CD4-positive, alpha-beta T cell treated with Interleukin-6 for 4 hours (primary cell): ENCODE measurements around the gene TTC34.
"Not testable (repeated sequence)": the region's sequence is repeated elsewhere in the genome, so short reads cannot be mapped to it uniquely, and the experiment has no call there.

Source experiments
- DNase-seq: peaks from one replicate; pipeline ENCODE4 v3.0.0-alpha.2; 2020; ENCODE audit warnings: mixed read lengths

Gene TTC34

DNA sequence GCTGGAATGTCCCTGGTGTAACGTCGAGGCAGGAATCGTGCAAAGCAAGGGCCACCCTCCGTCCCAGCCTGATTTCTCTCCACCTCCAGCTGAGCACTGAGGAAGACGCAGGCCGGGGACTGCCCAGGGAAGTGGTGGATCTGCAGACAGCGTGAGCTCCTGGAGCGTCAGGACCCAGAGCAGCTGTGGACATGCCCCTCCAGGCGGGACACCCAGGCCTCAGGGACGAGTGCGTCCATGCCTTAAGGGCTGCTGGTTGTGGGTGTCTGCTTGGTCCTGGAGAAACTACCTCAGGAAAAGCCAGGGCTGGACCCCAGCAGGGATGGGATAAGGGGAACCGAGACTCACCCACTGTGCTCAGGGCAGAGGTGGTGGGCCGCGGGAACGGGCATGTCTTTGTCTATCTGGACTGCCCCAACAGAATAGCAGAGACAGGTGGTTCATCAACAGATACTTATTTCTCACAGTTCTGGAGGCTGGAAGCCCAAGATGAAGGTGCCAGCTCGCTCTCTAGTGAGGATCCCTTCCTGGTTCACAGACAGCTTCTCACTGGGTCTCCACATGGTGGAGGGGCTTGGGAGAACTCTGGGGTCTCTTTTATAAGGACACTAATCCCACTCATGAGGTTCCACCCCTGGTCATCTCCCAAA lies 162.9 kb downstream of the TTC34 start:
- no peak for DNase-seq

DNA sequence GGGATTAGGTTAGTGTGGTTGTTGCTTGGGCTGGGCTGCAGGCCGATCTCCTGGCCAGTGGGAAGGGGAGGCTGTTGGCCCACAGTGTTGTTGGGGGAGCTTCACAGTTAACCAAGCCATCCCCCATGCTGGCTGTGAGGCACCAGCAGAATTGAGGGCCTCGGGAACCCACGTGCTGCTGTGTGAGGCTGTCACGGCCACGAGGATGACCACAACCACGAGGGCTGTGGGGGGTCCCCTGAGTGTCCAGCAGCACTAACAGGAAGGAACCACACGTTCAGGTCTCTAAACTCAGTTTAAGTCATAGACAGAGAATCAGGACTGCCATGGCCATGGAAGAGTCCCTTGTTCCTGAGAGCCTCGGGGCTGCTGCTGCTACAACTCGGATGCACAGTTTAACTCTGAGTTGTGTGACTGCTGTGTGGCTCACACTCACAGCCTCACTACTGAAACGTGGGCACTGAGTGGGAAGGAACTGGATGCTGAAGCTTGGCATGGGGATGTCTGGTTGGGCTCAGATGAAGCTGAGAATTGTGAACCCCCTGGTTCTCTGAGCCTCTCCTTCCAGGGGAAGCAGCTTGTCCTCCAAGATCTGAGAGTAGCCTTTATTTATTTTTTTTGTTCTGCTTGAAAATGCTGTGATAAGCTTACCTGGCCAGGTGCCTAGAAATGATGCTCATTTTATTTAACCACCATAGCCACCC lies 163.9 kb downstream of the TTC34 start:
- DNase-seq = no peak

DNA sequence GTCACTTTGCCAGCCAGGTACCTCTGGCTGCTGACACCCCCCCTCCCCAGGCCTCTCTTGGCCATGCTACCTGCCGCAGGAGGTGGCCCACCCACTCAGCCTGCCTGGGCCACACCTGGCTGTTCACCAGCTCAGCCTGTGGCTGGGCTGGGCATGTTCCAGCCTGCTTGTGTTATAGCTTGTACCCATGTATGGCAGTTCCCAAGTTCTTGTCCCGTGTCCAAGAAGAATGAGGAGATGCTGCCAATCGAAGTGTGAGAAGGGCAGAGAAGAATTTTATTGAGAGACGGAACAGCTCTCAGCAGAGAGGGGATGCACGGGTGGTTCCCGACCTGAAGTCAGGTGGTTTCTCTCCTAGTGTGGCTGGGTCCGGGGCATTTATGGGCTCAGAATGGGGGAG lies 164.8 kb downstream of the TTC34 start:
- no peak for DNase-seq

DNA sequence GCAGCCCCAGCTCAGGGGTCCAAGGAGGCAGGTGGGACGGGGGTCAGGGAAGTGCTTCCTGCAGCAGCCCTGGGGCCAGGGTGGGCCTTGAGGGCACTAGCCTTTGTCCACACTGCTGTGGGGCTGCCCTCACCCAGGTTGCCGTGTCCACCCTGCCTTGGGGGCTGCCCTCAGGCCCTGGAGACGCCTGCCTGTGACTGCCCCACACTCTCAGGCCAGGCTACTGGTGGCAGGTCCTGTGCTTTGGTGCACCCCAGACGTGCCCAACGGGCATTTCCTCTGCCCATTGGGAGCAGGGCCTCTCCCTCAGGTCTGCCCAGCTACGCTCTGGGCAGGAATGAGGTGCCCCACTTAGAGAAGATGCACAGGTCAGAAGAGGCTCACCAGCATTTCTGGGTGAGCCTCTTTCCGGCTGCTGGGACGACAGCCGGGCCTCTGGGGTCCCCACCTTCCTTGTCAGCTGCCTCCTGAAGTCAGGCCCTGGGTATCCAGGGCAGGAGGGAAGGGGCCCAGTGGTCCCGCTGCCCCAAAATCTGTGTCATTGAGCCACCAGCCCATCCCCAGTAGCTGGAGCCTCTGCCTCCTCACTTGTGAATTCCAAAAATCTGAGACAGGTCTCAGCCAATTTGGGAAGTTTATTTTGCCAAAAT lies 166.0 kb downstream of the TTC34 start:
- no peak for DNase-seq

DNA sequence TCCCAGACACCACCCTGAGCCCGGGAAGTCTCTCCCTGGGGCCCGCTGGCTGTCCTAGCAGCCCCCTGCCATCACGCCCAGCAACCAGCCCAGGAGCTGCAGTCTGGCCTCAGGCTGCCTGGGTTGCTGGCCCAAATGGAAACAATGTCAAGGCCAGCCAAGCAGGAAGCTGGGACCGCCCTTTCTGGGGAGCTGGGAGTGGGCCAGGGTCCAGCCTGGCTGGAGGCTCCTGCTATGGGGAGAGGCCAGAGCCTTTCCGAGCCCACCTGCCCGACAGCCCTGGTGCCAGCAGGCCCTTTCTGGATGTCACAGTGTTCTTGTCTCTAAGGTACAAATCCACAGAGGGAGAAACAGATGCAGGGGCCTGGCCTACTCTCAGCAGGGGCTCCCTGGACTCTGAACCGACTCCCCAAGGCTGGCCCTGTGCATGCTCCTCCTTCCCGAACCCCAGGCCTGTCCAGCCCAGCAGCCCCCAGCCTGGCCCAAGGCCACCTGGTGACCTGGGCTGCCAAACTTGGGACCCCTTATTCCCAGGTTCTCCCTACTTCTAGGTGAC lies 167.5 kb downstream of the TTC34 start:
- DNase-seq = no peak

DNA sequence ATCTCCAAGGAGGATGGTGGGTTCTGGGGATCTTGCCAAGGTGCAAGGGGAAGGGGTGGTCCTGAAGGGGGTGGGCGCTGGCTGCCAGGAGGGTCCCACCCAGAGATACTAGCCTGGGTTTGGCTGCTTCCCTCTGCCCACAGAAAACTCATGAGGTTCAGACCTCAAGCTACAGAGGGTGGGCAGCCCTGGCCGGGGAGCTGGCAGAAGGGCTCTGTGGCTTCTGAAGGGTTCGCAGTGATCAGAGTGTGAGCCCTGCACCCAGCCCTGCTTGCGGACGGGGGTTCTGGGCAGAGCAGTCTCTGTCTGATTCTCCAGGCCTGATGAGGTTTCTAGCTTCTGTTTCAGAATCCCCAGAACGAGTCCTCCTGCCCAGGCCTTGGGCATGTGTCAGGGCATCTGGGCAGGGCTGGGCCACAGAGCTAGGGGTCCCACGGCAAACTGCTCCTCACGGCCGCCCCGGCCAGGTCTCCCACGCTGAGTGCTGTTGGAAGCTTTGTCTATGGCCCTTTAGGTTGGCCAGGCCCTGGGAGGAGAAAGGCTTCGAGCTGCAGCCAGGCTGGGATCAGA lies 168.0 kb downstream of the TTC34 start:
- no peak for DNase-seq

DNA sequence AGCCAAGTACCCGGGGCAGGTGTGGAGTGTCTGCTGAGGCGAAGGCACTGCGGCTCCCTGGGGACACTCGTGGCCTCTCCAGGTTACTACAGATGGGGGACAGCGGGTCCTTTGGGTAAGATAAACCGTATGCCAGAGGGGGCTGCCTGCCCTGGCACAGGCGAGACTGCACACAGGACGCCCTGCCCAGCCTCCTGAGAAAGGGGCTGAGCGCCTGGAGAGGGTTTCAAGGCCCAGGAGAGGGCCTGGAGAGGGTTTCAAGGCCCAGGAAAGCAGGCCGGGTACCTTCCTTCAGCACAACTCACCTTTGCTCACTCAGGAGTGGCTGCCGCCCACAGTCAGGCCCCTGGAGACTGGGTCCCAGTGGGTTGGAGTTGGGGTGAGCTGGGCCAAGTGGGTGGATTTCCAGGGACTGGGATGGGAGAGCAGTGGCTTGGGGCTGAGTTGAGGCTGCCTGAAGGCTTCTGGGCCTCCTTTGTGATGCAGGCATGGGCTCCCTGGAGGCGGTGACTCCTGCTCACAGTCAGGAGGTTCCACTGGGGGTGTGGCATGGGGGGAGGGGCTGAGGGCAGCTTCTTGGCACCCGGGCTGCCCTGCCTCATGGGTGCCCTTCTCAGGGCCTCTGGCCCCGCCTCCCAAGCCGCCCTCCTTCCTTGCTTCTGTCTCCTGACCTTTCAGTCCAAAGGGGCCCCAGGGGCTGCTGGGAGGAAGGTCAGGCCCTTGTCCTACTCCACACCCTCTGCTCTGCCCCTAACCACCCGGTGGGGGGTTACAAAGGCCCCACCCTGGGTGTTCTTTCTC lies 168.7 kb downstream of the TTC34 start, which contains the start of gene MMEL1:
Gene MMEL1, minus strand, starts transcription at position 456 of the 801 bp plus-strand sequence. CDS start 3,532 bp downstream, outside the sequence.
- no peak for DNase-seq

DNA sequence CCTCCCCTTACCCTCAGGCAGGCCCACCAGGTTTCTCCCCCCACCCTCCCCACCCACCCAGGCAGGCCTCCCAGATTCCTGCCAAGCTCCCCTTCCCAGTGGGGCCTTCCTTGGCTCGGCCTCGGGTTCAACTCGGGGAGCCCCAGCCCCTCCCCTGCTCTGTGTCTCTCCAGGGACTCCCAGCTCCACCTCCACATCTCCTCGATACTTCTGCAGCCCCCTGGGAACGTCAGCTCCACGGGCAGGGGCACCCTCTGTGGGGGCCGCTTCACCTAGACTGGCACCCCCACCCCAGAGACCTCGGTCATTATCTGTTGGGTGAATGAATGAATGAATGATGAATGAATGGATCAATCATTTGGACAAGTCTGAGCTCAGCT lies 169.5 kb downstream of the TTC34 start:
- DNase-seq = no peak

DNA sequence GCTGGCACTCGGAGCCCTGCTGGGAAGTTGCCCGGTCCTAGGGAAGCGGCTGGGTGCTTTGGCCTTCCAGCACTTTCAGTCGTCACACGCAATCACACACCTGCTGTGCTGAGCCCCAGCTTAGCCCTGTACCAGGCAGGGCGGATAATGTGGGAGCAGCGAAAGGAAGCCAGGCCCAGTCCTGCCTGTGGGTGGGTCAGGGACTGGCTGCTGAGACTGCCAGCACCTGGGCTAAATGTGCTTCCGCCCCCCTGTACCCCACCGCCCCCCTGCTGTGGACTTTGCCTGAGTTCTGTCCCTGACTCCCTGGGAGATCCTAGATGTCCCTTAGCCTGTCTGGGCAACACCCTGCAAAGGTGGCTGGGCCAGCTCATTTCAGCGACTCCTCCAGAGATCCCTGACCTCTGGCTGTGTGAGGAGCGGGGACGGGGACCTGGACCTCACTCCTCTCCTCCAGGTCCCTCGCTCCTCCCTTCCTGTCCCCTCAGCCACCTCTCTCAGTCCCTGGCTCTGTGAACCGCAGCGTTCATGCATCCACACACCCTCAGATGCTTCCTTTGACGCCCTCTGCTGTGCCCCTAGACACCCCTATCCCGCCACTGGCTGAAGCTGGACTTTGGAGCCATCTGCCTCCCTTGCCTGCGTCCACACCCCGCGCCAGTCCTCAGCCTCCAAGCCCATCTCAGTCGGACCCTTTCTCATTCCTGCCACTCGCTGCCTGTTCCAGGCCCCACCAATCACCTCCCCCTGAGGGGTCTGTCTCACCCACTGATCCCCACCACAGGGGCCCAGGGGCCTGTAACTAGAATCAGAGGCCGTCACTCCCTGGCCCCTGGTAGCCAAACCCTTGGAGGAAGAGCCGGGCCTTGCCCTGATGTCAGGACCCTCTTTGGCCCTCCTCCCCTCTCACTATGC lies 170.1 kb downstream of the TTC34 start:
- no peak for DNase-seq

DNA sequence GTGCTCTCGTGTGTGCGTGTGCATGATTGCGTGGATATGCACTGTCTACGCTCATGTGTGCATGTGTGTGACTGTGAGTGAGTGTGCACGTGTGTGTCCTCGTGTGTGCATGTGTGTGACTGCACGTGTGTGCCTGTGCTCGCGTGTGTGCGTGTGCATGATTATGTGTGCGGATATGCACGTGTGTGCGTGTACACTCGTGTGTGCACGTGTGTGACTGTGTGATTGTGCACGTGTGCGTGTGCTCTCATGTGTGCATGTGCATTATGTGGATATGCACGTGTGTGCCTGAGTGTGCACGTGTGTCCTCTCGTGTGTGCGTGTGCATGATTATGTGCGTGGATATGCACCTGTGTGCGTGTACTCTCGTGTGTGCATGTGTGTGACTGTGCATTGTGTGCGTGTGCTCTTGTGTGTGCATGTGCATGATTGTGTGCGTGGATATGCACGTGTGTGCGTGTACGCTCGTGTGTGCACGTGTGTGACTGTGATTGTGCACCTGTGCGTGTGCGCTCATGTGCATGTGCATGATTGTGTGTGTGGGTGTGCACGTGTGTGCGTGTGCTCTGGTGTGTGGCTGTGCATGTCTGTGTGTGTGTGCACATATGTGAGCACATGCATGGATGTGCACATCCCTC lies 170.9 kb downstream of the TTC34 start:
- DNase-seq = no peak

DNA sequence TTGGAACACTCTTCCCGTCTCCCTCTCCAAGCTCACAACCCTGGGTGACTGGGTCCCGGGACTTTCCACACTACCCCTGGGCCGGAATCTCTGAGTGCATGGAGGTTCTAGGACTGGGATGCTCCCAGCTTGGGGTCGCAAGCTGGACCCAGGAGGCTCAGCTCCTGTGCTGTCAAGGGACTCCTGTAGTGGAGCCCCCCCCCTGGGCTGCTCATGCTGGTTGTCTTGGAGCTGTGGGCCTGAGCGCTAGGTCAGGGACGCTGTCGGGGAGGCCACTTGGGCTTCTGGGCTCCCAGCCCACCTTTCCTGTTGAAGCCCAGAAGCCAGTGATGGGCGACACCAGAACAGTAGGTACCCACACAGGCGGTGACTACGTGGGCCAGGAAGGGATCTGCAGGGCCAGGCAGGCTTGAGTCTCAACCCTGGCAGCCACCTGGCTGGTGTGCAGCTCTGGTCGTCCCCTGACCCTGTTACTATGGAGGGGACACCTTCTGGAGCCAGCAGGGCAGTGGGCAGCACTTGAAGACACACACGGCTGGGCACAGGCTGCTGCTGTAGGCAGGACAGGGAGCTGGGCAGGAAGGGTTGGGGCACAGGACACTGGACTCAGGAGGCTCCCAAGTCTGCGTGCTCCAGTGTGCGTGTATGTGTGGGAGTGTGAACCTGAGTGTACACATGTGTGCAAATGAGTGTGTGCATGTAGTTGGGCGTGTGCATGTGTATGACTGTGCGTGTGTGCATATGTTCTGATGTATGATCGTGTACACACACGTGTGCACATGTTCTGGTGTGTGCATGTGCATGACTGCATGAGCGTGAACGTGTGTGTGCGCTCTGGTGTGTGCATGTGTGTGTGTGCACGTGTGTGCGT lies 171.6 kb downstream of the TTC34 start:
- DNase-seq = no peak

DNA sequence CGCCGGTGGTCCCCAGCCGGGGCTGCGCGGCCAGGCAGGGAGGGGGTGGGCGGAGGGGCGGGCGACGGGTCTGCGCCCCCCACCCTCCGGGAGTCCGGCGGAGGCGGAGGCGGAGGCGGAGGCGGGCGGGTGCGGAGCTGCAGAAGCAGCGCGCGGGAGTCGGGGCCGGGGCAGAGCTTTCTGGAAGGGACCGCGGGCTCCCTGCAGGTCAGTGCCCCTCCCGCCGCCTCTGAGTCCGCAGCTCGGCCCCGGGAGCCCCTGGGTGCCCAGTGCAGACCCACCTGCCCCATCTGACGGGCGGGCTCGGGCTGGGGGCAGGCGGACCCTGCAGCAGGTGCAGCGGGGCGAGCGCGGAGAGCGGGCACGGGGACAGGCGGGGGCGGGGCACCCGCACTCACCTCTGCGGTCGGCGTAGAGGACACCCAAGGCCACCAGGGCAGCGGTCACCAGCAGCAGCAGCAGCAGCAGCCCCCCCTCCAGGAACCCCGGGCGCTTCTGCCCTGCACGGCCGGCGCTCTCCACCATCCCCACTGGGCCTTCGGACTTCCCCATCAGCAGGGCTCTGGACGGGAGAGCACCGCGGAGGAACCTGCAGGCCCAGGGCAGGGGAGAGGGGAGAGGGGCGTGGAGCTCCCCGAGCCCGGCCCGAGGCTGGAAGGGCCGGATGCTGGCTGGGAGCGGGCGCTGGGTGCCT lies 172.4 kb downstream of the TTC34 start:
- DNase-seq = no peak

DNA sequence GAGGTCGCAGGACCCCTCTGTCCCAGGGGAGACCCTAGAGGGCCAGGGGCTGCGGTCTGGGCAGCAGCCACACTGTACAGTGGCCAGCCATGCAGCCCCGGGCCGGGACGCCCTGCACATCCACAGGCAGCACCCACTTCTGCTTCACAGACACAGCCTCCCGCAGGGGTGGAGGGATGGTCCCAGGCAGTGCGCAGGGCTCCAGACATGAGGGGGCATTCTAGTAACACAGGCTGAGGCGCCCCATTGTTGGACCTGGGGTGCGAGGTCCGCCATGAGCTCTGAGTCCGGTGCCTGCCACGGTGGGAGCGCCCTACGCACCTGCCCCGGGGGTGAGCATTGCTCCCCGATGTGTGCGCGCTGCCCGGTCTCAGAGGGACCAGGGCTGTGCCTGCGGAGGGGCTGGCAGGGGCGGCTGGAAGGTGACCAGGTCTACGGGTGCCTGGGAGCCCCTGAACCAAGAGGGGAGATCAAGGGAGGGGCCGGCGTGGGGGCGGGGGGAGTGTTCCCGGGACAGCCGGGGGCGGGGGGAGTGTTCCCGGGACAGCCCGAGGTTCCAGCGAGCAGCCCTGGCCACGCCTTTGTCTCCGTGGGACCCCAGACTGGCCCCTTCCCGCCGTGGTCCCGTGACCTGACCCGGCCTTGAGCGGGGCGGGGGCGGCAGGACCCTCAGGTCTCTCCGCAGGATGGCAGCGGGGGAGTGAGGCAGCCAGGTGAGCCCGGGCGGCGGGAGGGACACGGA lies 173.1 kb downstream of the TTC34 start:
- no peak for DNase-seq

DNA sequence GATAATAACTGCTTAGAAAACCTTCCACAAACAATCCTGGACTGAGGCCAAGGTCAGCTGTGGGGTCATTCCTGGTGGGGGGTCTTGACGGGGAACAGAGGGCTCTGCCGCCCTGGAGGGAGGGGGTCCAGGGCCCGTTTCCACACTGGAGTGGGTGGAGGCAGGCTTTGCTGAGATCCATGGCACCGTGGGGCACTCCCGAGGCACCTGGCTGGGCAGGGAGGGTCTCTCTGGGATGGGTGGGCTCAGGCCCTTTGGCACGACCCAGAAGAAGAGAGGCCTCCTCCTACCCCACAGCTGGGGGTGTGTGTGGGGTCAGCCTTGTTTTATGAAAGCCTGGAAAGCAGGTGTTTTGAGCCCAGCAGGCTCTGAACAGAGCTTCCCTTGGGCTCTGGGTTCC lies 173.7 kb downstream of the TTC34 start:
- no peak for DNase-seq

DNA sequence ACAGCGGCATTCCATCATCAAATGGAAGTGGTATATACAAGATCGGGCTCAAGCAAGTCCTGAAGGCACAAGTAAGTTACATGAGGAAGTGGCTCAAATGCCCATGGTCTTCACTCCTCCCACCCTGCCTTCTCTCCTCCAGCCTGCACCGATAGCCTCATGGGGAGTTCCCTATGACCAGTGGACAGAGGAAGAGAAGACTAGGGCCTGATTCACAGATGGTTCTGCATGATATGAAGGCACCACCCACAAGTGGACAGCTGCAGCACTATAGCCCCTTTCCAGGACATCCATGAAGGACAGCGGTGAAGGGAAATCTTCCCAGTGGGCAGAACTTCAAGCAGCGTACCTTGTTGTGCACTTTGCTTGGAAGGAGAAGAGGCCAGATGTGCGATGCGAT lies 175.7 kb downstream of the TTC34 start:
- not testable (repeated sequence) for DNase-seq

DNA sequence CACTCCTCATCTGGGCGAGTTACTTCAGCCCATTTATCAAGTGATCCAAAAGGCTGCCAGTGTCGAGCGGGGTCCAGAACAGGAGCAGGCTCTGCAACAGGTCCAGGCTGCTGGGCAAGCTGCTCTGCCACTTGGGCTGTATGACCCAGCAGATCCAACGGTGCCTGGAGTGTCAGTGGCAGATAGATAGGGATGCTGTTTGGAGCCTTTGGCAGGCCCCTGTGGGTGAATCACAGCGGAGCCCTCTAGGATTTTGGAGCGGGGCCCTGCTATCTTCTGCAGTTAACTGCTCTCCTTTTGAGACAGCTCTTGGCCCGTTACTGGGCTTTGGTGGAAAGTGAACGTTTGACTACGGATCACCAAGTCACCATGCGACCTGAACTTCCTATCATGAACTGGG lies 176.2 kb downstream of the TTC34 start:
- no peak for DNase-seq

DNA sequence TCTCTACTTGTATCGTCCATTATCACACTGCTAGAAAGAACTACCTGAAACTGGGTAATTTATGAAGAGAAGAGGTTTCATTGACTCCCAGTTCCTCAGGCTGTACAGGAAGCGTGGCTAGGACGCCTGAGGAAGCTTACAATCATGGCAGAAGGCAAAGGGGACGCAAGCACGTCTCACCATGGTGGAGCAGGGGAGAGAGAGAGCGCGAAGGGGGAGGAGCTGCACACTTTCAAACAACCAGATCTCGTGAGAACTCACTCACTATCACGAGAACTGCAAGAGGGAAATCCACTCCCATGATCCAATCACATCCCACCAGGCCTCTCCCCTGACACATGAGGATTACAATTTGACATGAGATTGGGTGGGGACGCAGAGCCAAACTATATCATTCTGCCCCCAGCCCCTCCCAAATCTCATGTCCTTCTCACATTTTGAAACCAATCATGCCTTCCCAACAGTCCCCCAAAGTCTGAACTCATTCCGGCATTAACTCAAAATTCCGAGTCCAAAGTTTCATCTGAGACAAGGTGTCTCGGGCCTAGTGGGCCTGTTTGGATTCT lies 176.7 kb downstream of the TTC34 start:
- no peak for DNase-seq
